HG03354 (cell line): ENCODE data around the gene EXD1.
"Not testable (repeated sequence)": the region's sequence is repeated elsewhere in the genome, so short reads cannot be mapped to it uniquely, and the experiment has no call there.

Experiments
- ATAC-seq: cut with Tn5 transposase; IDR thresholded peaks from one replicate; pipeline ENCODE4 v1.9.1; 2021; ENCODE audit warnings: mild to moderate bottlenecking; ENCODE audit not compliant: unreplicated experiment, poor library complexity, severe bottlenecking

Gene EXD1

GRCh38 chr15:41230650-41231421 is at the start of gene EXD1, which contains the start of gene CHP1:
Gene EXD1 (minus strand): TSS chr15:41230757. CDS start chr15:41226575, 4,182 bp downstream.
Gene CHP1 (plus strand): TSS chr15:41231268. CDS start chr15:41231383, 115 bp downstream.
- peak; percentile 96 for ATAC-seq

- no peak for ATAC-seq
Measured at GRCh38 chr15:41279535-41280283, 49.2 kb upstream of the EXD1 start.

GRCh38 chr15:41278319-41278718 is 47.8 kb upstream of the EXD1 start:
- ATAC-seq: no peak

- ATAC-seq: no peak
Measured at GRCh38 chr15:41276831-41277230, 46.3 kb upstream of the EXD1 start.

GRCh38 chr15:41269887-41270286 is 39.3 kb upstream of the EXD1 start:
- no peak for ATAC-seq

- ATAC-seq: no peak
Measured at GRCh38 chr15:41263891-41264351, 33.4 kb upstream of the EXD1 start.

- ATAC-seq: no peak
Measured at GRCh38 chr15:41262571-41262970, 32.0 kb upstream of the EXD1 start.

GRCh38 chr15:41260924-41261323 is 30.4 kb upstream of the EXD1 start:
- not testable (repeated sequence) for ATAC-seq

- no peak for ATAC-seq
Measured at GRCh38 chr15:41259546-41260189, 29.1 kb upstream of the EXD1 start.

GRCh38 chr15:41258750-41259471 is 28.4 kb upstream of the EXD1 start:
- no peak for ATAC-seq

GRCh38 chr15:41256577-41257038 is 26.1 kb upstream of the EXD1 start:
- no peak for ATAC-seq

GRCh38 chr15:41256103-41256502 is 25.5 kb upstream of the EXD1 start:
- ATAC-seq: no peak

- ATAC-seq: no peak
Measured at GRCh38 chr15:41254560-41254959, 24.0 kb upstream of the EXD1 start.

- ATAC-seq: no peak
Measured at GRCh38 chr15:41251411-41251810, 20.9 kb upstream of the EXD1 start.

- not testable (repeated sequence) for ATAC-seq
Measured at GRCh38 chr15:41250745-41251144, 20.2 kb upstream of the EXD1 start.

- ATAC-seq: no peak
Measured at GRCh38 chr15:41241221-41241964, 10.8 kb upstream of the EXD1 start.

GRCh38 chr15:41238100-41238499 is 7.5 kb upstream of the EXD1 start:
- ATAC-seq: no peak

GRCh38 chr15:41235929-41236328 is 5.4 kb upstream of the EXD1 start:
- ATAC-seq: no peak

- ATAC-seq: not testable (repeated sequence)
Measured at GRCh38 chr15:41235228-41235627, 4.7 kb upstream of the EXD1 start.
